ENCODE measurements around the gene PCSK2.

The PCSK2 gene

DNA sequence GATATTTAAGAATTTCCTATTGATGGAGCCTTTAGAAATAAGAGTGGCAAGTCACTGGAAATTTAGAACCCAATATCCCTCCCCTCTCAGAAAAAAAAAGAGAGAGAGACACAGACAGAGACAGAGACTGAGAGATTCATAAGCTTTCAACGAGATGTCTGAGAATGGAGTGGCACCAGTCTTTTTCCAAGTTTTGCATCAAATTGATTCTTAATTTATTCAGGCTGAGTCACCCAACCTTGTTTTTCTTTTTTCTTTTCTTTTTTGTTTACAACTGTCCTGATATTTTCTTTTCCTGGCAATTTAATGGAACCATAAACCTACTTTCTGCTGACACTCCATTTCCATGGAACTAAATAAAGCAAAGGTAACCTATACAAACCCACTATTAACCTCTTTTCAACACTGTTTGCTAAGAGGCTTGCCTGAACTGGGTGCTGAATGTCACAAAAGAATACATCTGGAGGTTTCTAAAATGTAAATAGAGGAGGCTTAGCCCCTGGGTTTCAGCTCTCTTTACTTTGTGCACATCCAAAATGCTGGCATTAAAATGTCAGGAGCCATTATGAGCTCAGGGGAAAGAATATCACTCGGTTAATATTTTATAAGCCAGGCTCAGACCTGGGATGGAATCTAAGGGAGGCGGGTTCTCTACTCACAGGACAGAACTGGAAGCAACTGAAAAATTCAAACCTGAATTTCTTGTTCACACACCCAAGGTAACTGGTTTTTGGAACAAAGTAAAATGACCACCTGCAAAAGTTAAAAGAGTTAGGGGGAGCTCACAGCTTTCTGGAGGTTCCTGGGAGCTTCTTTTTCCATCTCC lies 203.5 kb downstream of the PCSK2 start:
- CTCF ChIA-PET, result interaction anchor here (0.6 to 1.6 kb wide), 5 partner anchors 9 to 908 kb away, joined by 3 to 11 read pairs (median 3); no protein-coding TSS in a partner anchor
- no peak for DNase-seq
- WGBS (ENCODE audit: insufficient coverage), result 90% methylated on average over 2 of the region's 3 CpGs
- H3K36me3 ChIP-seq (ENCODE audit: control insufficient read depth in 4 of 4, insufficient read depth in 4 of 4, low read length in 3 of 4), result no peaks in the 10 kb centered on the region
- peaks cover 0 to 13% (median 4%) of the 10 kb centered on the region in 5 experiments for H3K27me3 ChIP-seq (replicated peaks in 2 of 5; ENCODE audit: control insufficient read depth in 4 of 5, insufficient read depth in 5 of 5, low read length in 4 of 5)
- no peaks in the 10 kb centered on the region for H3K4me1 ChIP-seq (ENCODE audit: control extremely low read depth in 1 of 4, control insufficient read depth in 4 of 4, insufficient read depth in 4 of 4, low read length in 3 of 4)
- POLR2A ChIA-PET, result no interaction called here
- no peaks in the 10 kb centered on the region for H3K9me3 ChIP-seq (ENCODE audit: control extremely low read depth in 1 of 5, control insufficient read depth in 4 of 5, insufficient read depth in 2 of 5, low read depth in 1 of 5, low read length in 4 of 5)
- no peak overlapping the region for H3K4me3 ChIP-seq (ENCODE audit: control insufficient read depth in 1 of 7, extremely low read depth in 1 of 7, insufficient read depth in 4 of 7, low read depth in 2 of 7, low read length in 6 of 7)
- no peak overlapping the region for H3K27ac ChIP-seq (ENCODE audit: insufficient read depth in 1 of 2, low read depth in 1 of 2, low read length in 2 of 2, poor library complexity in 1 of 2, severe bottlenecking in 2 of 2)

DNA sequence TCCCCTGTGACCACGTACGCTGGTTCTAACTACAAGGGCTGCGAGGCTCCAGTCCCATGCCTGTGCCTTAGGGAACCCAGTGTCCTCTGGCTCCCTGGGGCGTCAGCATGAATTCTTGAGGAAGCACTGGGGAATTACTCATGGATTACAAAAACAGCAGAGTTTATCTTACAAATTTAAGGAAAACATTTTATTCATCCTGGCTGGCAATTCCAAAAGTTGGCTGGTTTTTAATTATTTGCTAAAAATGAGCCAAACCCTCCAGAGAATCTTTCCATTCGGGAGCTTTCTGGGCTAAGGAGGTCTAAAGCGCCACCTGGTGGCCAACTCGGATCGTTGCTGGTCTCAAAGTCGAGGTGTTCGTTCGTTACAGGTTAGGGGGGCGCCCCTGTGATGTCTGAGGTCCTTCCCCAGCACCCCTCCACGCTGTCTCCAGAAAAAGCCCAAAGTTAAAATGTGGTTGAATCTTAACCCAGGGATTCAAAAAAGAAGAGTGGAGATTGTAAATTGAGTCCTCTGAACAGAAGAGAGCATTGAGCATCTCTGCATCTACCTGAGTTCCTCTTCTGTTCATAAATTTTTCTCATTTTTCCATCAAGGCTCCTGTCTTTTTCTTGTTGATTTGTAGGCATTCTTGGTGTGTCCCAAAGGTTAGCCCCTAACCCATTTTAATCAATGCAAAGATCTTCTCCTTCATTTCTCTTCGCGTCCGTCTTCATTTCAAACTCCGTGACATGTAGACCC lies 205.0 kb downstream of the PCSK2 start:
- Histone ChIP-seq H3K27me3 (replicated peaks in 2 of 5; ENCODE audit: control insufficient read depth in 4 of 5, insufficient read depth in 5 of 5, low read length in 4 of 5) (peaks cover 0 to 14% (median 2%) of the 10 kb centered on the region in 5 experiments), H3K27ac (ENCODE audit: insufficient read depth in 1 of 2, low read depth in 1 of 2, low read length in 2 of 2, poor library complexity in 1 of 2, severe bottlenecking in 2 of 2) (no peak overlapping the region), H3K4me1 (ENCODE audit: control extremely low read depth in 1 of 4, control insufficient read depth in 4 of 4, insufficient read depth in 4 of 4, low read length in 3 of 4) (no peaks in the 10 kb centered on the region), H3K9me3 (ENCODE audit: control extremely low read depth in 1 of 5, control insufficient read depth in 4 of 5, insufficient read depth in 2 of 5, low read depth in 1 of 5, low read length in 4 of 5) (no peaks in the 10 kb centered on the region), H3K36me3 (ENCODE audit: control insufficient read depth in 4 of 4, insufficient read depth in 4 of 4, low read length in 3 of 4) (no peaks in the 10 kb centered on the region), H3K4me3 (ENCODE audit: control insufficient read depth in 1 of 7, extremely low read depth in 1 of 7, insufficient read depth in 4 of 7, low read depth in 2 of 7, low read length in 6 of 7) (no peak overlapping the region)
- ChIA-PET POLR2A (no interaction called here), CTCF (interaction anchor here (0.9 to 1.6 kb wide), 8 partner anchors 11 to 630 kb away, joined by 3 to 15 read pairs (median 3); no protein-coding TSS in a partner anchor)
- DNase-seq, result peak; percentile 35 to 55 (median 41)
- 10% methylated on average over 10 of the region's 17 CpGs for whole genome bisulfite sequencing (ENCODE audit: insufficient coverage)

DNA sequence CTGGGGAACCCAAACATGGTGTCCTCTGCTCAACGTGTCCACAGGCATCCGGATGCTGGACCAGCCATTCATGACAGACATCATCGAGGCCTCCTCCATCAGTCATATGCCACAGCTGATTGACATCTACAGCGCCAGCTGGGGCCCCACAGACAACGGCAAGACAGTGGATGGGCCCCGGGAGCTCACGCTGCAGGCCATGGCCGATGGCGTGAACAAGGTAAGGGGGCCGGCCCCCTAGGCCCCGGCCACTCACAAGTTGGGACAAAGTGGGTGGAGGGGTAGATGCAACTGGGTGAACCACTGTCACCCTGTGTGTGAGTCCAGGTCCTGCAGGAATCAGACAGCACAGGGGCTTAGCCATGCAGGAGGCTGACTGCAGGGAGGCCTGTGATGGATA lies 209.8 kb downstream of the PCSK2 start:
- Histone ChIP-seq H3K4me1 (ENCODE audit: control extremely low read depth in 1 of 4, control insufficient read depth in 4 of 4, insufficient read depth in 4 of 4, low read length in 3 of 4) (no peaks in the 10 kb centered on the region), H3K4me3 (ENCODE audit: control insufficient read depth in 1 of 7, extremely low read depth in 1 of 7, insufficient read depth in 4 of 7, low read depth in 2 of 7, low read length in 6 of 7) (no peak overlapping the region), H3K27me3 (replicated peaks in 2 of 5; ENCODE audit: control insufficient read depth in 4 of 5, insufficient read depth in 5 of 5, low read length in 4 of 5) (peaks cover 0 to 14% (median 2%) of the 10 kb centered on the region in 5 experiments), H3K27ac (ENCODE audit: insufficient read depth in 1 of 2, low read depth in 1 of 2, low read length in 2 of 2, poor library complexity in 1 of 2, severe bottlenecking in 2 of 2) (no peak overlapping the region), H3K36me3 (ENCODE audit: control insufficient read depth in 4 of 4, insufficient read depth in 4 of 4, low read length in 3 of 4) (no peaks in the 10 kb centered on the region), H3K9me3 (ENCODE audit: control extremely low read depth in 1 of 5, control insufficient read depth in 4 of 5, insufficient read depth in 2 of 5, low read depth in 1 of 5, low read length in 4 of 5) (no peaks in the 10 kb centered on the region)
- ChIA-PET CTCF (interaction anchor here (0.9 kb wide), 1 partner anchor 634 kb away, joined by 3 read pairs; no protein-coding TSS in a partner anchor), POLR2A (no interaction called here)
- no peak for DNase-seq
- WGBS (ENCODE audit: insufficient coverage), result 98% methylated on average over 11 of the region's 11 CpGs

DNA sequence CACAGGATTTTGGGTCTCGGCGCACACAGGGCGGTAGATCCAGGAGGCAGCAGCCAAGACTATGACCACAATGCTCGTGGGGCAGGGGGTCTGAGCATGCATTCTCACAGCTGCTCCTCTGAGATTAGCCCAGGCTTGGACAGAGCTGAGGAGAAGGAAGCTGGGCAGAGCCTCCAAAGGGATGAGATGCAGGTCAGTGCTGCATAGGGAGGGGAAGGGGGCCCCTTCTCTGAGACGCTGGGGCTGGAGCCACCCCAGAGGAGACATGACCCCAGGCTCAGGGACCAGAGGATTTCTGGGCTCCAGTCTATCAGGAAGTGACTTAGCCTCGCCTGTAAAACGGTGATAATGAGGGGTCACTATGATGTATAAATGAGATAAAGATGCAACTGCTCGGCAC lies 210.4 kb downstream of the PCSK2 start:
- H3K27me3 ChIP-seq (replicated peaks in 2 of 5; ENCODE audit: control insufficient read depth in 4 of 5, insufficient read depth in 5 of 5, low read length in 4 of 5), result peaks cover 0 to 14% (median 2%) of the 10 kb centered on the region in 5 experiments
- no peaks in the 10 kb centered on the region for H3K4me1 ChIP-seq (ENCODE audit: control extremely low read depth in 1 of 4, control insufficient read depth in 4 of 4, insufficient read depth in 4 of 4, low read length in 3 of 4)
- no peaks in the 10 kb centered on the region for H3K9me3 ChIP-seq (ENCODE audit: control extremely low read depth in 1 of 5, control insufficient read depth in 4 of 5, insufficient read depth in 2 of 5, low read depth in 1 of 5, low read length in 4 of 5)
- ChIA-PET POLR2A (no interaction called here), CTCF (no interaction called here)
- no peak overlapping the region for H3K27ac ChIP-seq (ENCODE audit: insufficient read depth in 1 of 2, low read depth in 1 of 2, low read length in 2 of 2, poor library complexity in 1 of 2, severe bottlenecking in 2 of 2)
- DNase-seq, result peak in 2 of 3 donors; percentile 7 to 30
- 59% methylated on average over 7 of the region's 8 CpGs for WGBS (ENCODE audit: insufficient coverage)
- no peaks in the 10 kb centered on the region for H3K36me3 ChIP-seq (ENCODE audit: control insufficient read depth in 4 of 4, insufficient read depth in 4 of 4, low read length in 3 of 4)
- H3K4me3 ChIP-seq (ENCODE audit: control insufficient read depth in 1 of 7, extremely low read depth in 1 of 7, insufficient read depth in 4 of 7, low read depth in 2 of 7, low read length in 6 of 7), result no peak overlapping the region

DNA sequence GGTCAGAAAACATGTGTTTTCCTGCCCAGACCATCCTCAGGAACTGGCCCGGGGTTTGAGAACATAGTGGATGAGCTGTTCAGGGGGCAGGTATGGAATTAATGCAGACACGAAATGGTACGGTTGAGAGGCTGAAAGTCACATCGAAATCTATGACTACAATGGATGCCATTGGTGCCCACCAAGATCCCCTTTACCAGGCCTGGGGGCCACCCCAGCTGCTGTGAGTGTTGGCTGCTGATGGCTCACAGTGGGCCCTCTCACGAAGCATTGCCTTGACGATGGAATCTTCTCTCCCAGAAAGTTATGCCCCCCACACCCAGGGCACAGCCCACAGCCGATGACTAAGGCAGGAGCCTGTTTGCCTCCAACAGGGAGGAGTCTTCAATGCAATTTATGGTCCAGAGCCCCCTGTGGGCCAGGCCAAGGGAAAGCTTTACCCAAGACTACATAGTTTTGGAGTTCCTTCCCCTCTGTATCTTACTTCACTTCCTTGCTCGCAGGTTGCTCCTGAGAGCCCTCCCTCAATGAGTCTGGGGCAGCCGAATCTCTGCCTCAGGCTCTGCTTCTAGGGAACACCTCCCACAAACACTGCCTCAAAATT lies 211.7 kb downstream of the PCSK2 start:
- H3K27ac ChIP-seq (ENCODE audit: insufficient read depth in 1 of 2, low read depth in 1 of 2, low read length in 2 of 2, poor library complexity in 1 of 2, severe bottlenecking in 2 of 2), result no peak overlapping the region
- ChIA-PET POLR2A (no interaction called here), CTCF (no interaction called here)
- WGBS (ENCODE audit: insufficient coverage), result 88% methylated on average over 8 of the region's 9 CpGs
- H3K36me3 ChIP-seq (ENCODE audit: control insufficient read depth in 4 of 4, insufficient read depth in 4 of 4, low read length in 3 of 4), result no peaks in the 10 kb centered on the region
- no peaks in the 10 kb centered on the region for H3K4me1 ChIP-seq (ENCODE audit: control extremely low read depth in 1 of 4, control insufficient read depth in 4 of 4, insufficient read depth in 4 of 4, low read length in 3 of 4)
- H3K9me3 ChIP-seq (ENCODE audit: control extremely low read depth in 1 of 5, control insufficient read depth in 4 of 5, insufficient read depth in 2 of 5, low read depth in 1 of 5, low read length in 4 of 5), result no peaks in the 10 kb centered on the region
- peaks cover 0 to 21% (median 6%) of the 10 kb centered on the region in 5 experiments for H3K27me3 ChIP-seq (replicated peaks in 2 of 5; ENCODE audit: control insufficient read depth in 4 of 5, insufficient read depth in 5 of 5, low read length in 4 of 5)
- no peak overlapping the region for H3K4me3 ChIP-seq (ENCODE audit: control insufficient read depth in 1 of 7, extremely low read depth in 1 of 7, insufficient read depth in 4 of 7, low read depth in 2 of 7, low read length in 6 of 7)
- no peak for DNase-seq

DNA sequence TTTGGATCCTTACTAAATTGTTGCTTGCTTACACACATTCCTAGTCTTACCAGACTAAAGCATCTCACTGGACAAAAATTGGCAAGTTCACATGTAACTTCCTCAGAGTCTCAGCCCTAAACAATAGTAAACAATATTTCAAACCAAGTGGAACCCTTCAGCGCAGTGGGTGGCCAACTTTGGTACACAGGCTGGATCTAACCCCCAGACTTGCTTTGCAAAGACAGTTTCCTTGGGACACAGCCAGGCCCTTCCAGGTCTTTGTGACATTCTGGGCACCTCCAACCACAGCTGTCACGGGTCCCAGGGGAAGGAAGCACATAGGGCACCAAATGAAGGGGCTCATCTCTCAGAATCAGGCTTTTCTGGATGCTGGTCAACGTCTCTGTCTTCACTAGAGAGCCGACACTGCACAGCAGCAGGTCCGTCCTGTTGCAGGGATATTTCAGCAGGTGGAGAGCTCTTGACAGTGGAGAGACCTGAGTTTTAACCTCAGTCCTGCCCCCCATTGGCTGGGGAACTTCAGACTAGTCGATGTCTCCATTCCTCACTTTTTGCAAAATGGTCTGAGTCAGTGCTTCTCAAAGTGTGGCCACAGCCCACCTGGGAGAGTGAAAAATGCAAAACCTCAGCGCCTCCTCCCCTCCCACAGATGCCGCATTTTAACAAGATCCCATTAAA lies 212.9 kb downstream of the PCSK2 start:
- Histone ChIP-seq H3K36me3 (ENCODE audit: control insufficient read depth in 4 of 4, insufficient read depth in 4 of 4, low read length in 3 of 4) (no peaks in the 10 kb centered on the region), H3K27ac (ENCODE audit: insufficient read depth in 1 of 2, low read depth in 1 of 2, low read length in 2 of 2, poor library complexity in 1 of 2, severe bottlenecking in 2 of 2) (no peak overlapping the region), H3K9me3 (ENCODE audit: control extremely low read depth in 1 of 5, control insufficient read depth in 4 of 5, insufficient read depth in 2 of 5, low read depth in 1 of 5, low read length in 4 of 5) (no peaks in the 10 kb centered on the region), H3K27me3 (replicated peaks in 2 of 5; ENCODE audit: control insufficient read depth in 4 of 5, insufficient read depth in 5 of 5, low read length in 4 of 5) (peaks cover 0 to 18% (median 4%) of the 10 kb centered on the region in 5 experiments), H3K4me3 (ENCODE audit: control insufficient read depth in 1 of 7, extremely low read depth in 1 of 7, insufficient read depth in 4 of 7, low read depth in 2 of 7, low read length in 6 of 7) (no peak overlapping the region), H3K4me1 (ENCODE audit: control extremely low read depth in 1 of 4, control insufficient read depth in 4 of 4, insufficient read depth in 4 of 4, low read length in 3 of 4) (no peaks in the 10 kb centered on the region)
- ChIA-PET CTCF (no interaction called here), POLR2A (no interaction called here)
- DNase-seq, result no peak
- 85% methylated on average over 8 of the region's 8 CpGs for WGBS (ENCODE audit: insufficient coverage)

All from common myeloid progenitor, CD34-positive (primary cell).